K562 (cell line): ENCODE measurements around the gene CACNG5. TPM values are rescaled to one million over a fixed set of nuclear protein-coding genes. Genes with fewer than 3 reads are reported as not detected.

Experiments
- E2F3 ChIP-seq: fragments of 250-450 bp; sonication (Bioruptor Pico); IDR thresholded peaks from 2 replicates; pipeline ENCODE4 v1.4.0; 2020; ENCODE audit warnings: mild to moderate bottlenecking
- GTF2B ChIP-seq: IDR thresholded peaks from 2 replicates; pipeline ENCODE4 v1.6.1; 2011; ENCODE audit not compliant: insufficient read length; ENCODE audit errors: extremely low read depth
- SNRNP70 ChIP-seq: fragments of 200-400 bp; formaldehyde crosslinking; optimal IDR thresholded peaks from 2 replicates; pipeline ENCODE3; 2017; ENCODE audit warnings: low read depth, low read length
- ZNF507 ChIP-seq: conservative IDR thresholded peaks from 2 replicates; pipeline ENCODE4 v1.6.1; 2017; ENCODE audit warnings: missing genetic modification characterization, missing compliant biosample characterization
- microRNA counts: library from miRNA; unstranded; fragments of <30 nt; microRNA quantifications from one replicate; lab custom pipeline; 2016
- microRNA-seq: library from miRNA; unstranded; fragments of <30 nt; microRNA quantifications from one replicate; pipeline ENCODE4, GENCODE V29; 2018; ENCODE audit warnings: borderline microRNAs expressed
- polyA plus RNA-seq, 8 experiments: library from polyadenylated mRNA; depleted of rRNA in 4 of 8; stranded (reverse) in 5 of 8; unstranded in 3 of 8; fragments of >200 nt; fragmentation: Nextera tagmentation in 2 of 8; fragmentation: Illumina TruSeq in 1 of 8; extraction: Ambion mirVana in 2 of 8; extraction: Trizol in 1 of 8; gene quantifications; 2 replicates each; pipeline versions ENCODE4 v1.2.1 to v1.2.3, GENCODE V29; 2011 to 2014; ENCODE audit warnings: inconsistent platforms in 1 of 8, missing spikeins in 1 of 8
- small RNA-seq: library from RNA; depleted of rRNA; stranded (forward); fragments of <200 nt; gene quantifications from one replicate; pipeline ENCODE3, GENCODE V24; 2014
- total RNA-seq, 7 experiments: library from RNA; depleted of rRNA in 6 of 7; stranded (reverse); fragments of >200 nt in 6 of 7; fragmentation: Illumina TruSeq in 2 of 7; extraction: Trizol in 2 of 7; gene quantifications; 2 replicates each; pipeline versions ENCODE4 v1.2.1 to v1.2.3, GENCODE V29; 2011 to 2021; ENCODE audit warnings: low replicate concordance in 1 of 7
- TF ChIP-seq, protein P1 (sequence below): fragments of 450-650 bp; IDR thresholded peaks from 2 replicates; pipeline ENCODE4 v1.6.1; 2016; ENCODE audit warnings: low read depth

Gene CACNG5
- total and polyA plus RNA-seq, 9 of the 15 experiments (the other 6 are each of a cell fraction or from before 2014, with no cell fraction given) = not detected

- TF ChIP-seq, protein P1, sequence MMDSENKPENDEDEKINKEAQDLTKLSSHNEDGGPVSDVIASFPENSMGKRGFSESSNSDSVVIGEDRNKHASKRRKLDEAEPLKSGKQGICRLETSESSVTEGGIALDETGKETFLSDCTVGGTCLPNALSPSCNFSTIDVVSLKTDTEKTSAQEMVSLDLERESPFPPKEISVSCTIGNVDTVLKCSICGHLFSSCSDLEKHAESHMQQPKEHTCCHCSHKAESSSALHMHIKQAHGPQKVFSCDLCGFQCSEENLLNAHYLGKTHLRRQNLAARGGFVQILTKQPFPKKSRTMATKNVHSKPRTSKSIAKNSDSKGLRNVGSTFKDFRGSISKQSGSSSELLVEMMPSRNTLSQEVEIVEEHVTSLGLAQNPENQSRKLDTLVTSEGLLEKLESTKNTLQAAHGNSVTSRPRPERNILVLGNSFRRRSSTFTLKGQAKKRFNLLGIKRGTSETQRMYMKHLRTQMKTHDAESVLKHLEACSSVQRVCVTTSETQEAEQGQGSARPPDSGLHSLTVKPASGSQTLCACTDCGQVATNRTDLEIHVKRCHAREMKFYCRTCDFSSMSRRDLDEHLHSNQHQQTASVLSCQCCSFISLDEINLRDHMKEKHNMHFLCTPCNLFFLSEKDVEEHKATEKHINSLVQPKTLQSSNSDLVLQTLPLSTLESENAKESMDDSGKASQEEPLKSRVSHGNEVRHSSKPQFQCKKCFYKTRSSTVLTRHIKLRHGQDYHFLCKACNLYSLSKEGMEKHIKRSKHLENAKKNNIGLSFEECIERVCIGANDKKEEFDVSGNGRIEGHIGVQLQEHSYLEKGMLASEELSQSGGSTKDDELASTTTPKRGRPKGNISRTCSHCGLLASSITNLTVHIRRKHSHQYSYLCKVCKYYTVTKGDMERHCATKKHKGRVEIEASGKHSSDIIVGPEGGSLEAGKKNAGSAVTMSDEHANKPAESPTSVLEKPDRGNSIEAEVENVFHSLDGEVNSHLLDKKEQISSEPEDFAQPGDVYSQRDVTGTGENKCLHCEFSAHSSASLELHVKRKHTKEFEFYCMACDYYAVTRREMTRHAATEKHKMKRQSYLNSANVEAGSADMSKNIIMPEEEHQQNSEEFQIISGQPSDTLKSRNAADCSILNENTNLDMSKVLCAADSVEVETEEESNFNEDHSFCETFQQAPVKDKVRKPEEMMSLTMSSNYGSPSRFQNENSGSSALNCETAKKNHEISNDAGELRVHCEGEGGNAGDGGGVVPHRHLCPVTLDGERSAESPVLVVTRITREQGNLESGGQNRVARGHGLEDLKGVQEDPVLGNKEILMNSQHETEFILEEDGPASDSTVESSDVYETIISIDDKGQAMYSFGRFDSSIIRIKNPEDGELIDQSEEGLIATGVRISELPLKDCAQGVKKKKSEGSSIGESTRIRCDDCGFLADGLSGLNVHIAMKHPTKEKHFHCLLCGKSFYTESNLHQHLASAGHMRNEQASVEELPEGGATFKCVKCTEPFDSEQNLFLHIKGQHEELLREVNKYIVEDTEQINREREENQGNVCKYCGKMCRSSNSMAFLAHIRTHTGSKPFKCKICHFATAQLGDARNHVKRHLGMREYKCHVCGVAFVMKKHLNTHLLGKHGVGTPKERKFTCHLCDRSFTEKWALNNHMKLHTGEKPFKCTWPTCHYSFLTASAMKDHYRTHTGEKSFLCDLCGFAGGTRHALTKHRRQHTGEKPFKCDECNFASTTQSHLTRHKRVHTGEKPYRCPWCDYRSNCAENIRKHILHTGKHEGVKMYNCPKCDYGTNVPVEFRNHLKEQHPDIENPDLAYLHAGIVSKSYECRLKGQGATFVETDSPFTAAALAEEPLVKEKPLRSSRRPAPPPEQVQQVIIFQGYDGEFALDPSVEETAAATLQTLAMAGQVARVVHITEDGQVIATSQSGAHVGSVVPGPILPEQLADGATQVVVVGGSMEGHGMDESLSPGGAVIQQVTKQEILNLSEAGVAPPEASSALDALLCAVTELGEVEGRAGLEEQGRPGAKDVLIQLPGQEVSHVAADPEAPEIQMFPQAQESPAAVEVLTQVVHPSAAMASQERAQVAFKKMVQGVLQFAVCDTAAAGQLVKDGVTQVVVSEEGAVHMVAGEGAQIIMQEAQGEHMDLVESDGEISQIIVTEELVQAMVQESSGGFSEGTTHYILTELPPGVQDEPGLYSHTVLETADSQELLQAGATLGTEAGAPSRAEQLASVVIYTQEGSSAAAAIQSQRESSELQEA = no peak
- TF ChIP-seq ZNF507 (no peak), E2F3 (CRISPR knock-in tag) (no peak), SNRNP70 (no peak), GTF2B (no peak)
Measured at GRCh38 chr17:66934040-66934439, 99.1 kb downstream of the CACNG5 start (continued).

MicroRNAs encoded within 50 kb of the gene (microRNA counts, 767-probe panel; counts per million panel counts)
- not detected for microRNA hsa-miR-634 (lab: Ali Mortazavi, UCI)

Small RNAs within 50 kb of the gene (microRNA-seq; reads per million reads assigned to microRNA genes)
- not detected for gene MIR634

Small RNAs within 50 kb of the gene (small RNA-seq; reads per million reads assigned to genes)
- gene MIR634 (not detected), gene RNA5SP446 (not detected)

Other genes starting within 250 kb of the CACNG5 start
- not detected in 2 replicates for gene CACNG4, start 129.6 kb downstream of the CACNG5 start, total RNA-seq (2014; rRNA removed)
- gene CACNG4, start 129.6 kb downstream of the CACNG5 start, total RNA-seq (2014; rRNA removed; fragmentation: Illumina TruSeq; extraction: Trizol) = not detected in 2 replicates
- gene CACNG4, start 129.6 kb downstream of the CACNG5 start, total RNA-seq (2015; rRNA removed; fragmentation: Illumina TruSeq; extraction: Trizol) = not detected in 2 replicates
- gene CACNG4, start 129.6 kb downstream of the CACNG5 start, total RNA-seq (2021) = 0.07 TPM in 1 of 2 replicates, not detected in the other
- not detected in 2 replicates for gene CACNG4, start 129.6 kb downstream of the CACNG5 start, polyA plus RNA-seq (2011; rRNA removed)
- not detected in 2 replicates for gene CACNG4, start 129.6 kb downstream of the CACNG5 start, polyA plus RNA-seq (2014; fragmentation: Illumina TruSeq; extraction: Trizol)
- not detected for gene CACNG4, start 129.6 kb downstream of the CACNG5 start, polyA plus RNA-seq (2014; fragmentation: Nextera tagmentation; extraction: Ambion mirVana)
- not detected in 2 replicates for gene CACNG4, start 129.6 kb downstream of the CACNG5 start, polyA plus RNA-seq (2014; rRNA removed)
- gene CACNG1, start 209.4 kb downstream of the CACNG5 start, total RNA-seq (2014; rRNA removed) = not detected in 2 replicates
- gene CACNG1, start 209.4 kb downstream of the CACNG5 start, total RNA-seq (2014; rRNA removed; fragmentation: Illumina TruSeq; extraction: Trizol) = not detected in 2 replicates
- not detected in 2 replicates for gene CACNG1, start 209.4 kb downstream of the CACNG5 start, total RNA-seq (2015; rRNA removed; fragmentation: Illumina TruSeq; extraction: Trizol)
- not detected in 2 replicates for gene CACNG1, start 209.4 kb downstream of the CACNG5 start, total RNA-seq (2021)
- gene CACNG1, start 209.4 kb downstream of the CACNG5 start, polyA plus RNA-seq (2011; rRNA removed) = not detected in 2 replicates
- gene CACNG1, start 209.4 kb downstream of the CACNG5 start, polyA plus RNA-seq (2014; fragmentation: Illumina TruSeq; extraction: Trizol) = not detected in 2 replicates
- not detected for gene CACNG1, start 209.4 kb downstream of the CACNG5 start, polyA plus RNA-seq (2014; fragmentation: Nextera tagmentation; extraction: Ambion mirVana)
- gene CACNG1, start 209.4 kb downstream of the CACNG5 start, polyA plus RNA-seq (2014; rRNA removed) = not detected in 2 replicates